TTC549 (cell line): ENCODE data around the gene MYH4.

Experiments used
- FAIRE-seq: peaks from 2 replicates; lab custom pipeline; 2012; peaks lifted over from hg19 to GRCh38; lab: Jason Lieb, UNC

MYH4 gene

DNA sequence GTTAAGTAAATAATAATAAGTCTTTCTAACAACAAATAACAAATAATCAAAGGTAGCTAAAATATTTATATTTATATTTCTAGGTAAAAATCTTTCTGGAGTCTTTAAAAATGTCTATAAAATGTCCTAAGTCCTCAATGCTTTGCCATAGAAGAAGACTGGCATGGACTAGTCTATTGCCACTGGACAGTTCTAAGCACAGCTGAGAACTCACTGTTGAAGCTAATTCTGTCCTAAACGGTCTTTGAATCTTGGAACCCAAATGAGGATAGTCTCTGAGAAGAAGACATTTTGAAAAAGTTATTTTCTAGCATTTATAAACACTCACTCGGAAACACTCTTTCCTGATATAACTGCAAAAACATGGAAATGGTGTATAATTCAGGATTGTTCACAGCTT is 48.1 kb downstream of the MYH4 start:
- FAIRE-seq = no peak

GRCh38 chr17:10420811-10421210 is 48.5 kb downstream of the MYH4 start:
- no peak for FAIRE-seq

- FAIRE-seq = no peak
Observed at GRCh38 chr17:10417431-10417830, 51.9 kb downstream of the MYH4 start.

- FAIRE-seq = no peak
Observed at GRCh38 chr17:10415161-10415560, 54.2 kb downstream of the MYH4 start.

- FAIRE-seq = no peak
Observed at GRCh38 chr17:10403589-10403988, 65.8 kb downstream of the MYH4 start.

DNA sequence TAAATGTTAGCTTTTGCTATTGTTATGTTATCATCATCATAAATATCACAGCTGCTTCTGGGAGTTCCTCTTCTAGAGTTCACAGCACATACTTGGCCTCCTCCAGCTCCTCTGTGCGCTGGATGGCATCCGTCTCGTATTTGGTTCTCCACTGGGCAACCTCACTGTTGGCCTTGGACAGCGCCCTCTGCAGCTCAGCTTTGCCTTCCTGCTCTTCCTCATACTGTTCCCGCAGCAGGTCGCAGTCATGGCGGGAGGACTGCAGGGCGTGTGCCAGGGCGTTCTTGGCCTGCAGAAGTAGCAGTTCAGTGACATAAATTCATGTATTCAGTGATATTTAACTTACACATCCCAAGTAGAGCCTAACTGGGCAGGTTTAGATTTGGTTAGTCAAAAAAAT is 71.0 kb downstream of the MYH4 start:
- no peak for FAIRE-seq

DNA sequence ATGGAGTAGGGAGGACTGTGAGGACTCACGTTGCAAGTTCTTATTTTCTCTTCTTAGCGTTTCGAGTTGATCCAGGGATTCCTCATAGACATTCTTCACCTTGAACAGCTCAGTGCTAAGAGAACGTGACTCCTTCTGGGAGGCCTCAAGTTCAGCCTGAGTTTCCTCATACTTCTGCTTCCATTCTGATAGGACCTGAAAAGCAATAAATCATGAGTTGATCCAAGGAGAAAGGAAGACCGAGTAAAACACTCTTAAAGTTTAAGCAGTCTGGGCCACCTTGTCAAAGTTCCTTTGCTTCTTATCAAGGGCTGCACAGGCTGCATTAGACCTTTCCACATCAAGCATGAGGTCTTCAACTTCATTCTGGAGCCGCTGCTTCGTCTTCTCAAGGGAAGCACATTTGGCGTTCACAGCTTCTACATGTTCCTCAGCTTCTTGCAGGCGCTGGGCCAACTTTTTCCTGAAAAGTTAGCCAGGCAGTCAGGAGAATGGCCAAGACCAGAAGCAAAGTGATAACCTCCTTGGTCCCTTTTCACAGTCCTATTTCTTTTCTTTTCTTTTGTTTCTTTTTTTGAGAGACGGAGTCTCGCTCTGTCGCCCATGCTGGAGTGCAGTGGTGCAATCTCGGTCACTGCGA is 72.7 kb downstream of the MYH4 start:
- no peak for FAIRE-seq

- no peak for FAIRE-seq
Observed at GRCh38 chr17:10394201-10394887, 75.0 kb downstream of the MYH4 start.
